Lower leg skin (tissue), 3 donors: ENCODE results near the gene AXL.

Experiments used
- CTCF ChIP-seq, 3 donors: fragments of 450-650 bp; IDR thresholded peaks; one replicate each; pipeline ENCODE4 v1.5.1; 2016; ENCODE audit warnings: antibody characterized with exemption in 3 of 3, mild to moderate bottlenecking in 3 of 3, moderate library complexity in 2 of 3
- POLR2A ChIP-seq, 2 donors: fragments of 450-650 bp; IDR thresholded peaks; one replicate each; pipeline ENCODE4 v1.6.1; 2016 to 2017; ENCODE audit warnings: antibody characterized with exemption in 2 of 2, mild to moderate bottlenecking in 1 of 2, moderate library complexity in 1 of 2

DNA sequence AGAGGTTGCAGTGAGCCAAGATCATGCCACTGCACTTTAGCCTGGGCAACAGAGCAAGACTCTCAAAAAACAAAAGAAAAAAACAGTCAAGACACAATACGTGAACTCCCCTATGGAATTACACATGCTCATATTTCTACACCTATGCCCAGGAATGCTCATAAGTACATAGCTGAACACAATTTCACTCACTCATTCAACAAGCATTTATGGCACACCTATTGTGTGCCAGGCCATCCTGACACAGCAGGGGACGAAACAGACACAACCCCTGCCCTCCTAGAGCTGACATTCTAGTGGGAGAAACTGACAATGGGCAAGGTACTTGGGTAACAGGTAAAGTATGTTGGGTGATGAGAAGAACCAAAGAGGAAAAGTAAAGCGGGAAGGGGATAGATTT, 9.5 kb downstream of the AXL start:
- no peak for TF ChIP-seq POLR2A (IDR thresholded peaks at IDR 0.05)
- TF ChIP-seq CTCF (IDR thresholded peaks at IDR 0.05), result no peak
